DMS153 (cell line): Measurements from ENCODE around the gene CRAMP1.

Experiments
- DNase-seq: peaks from one replicate; lab custom pipeline; 2025; lab: John Stamatoyannopoulos, UW

Gene CRAMP1

GRCh38 chr16:1657841-1658240 lies 45.7 kb downstream of the CRAMP1 start:
- no peak for DNase-seq

- DNase-seq = no peak
Observed at GRCh38 chr16:1659031-1659430, 46.9 kb downstream of the CRAMP1 start.

- DNase-seq = no peak
Observed at GRCh38 chr16:1661826-1662225, 49.7 kb downstream of the CRAMP1 start.

GRCh38 chr16:1662543-1662942 lies 50.4 kb downstream of the CRAMP1 start:
- DNase-seq = no peak

GRCh38 chr16:1665829-1666228 lies 53.7 kb downstream of the CRAMP1 start:
- no peak for DNase-seq

- no peak for DNase-seq
Observed at GRCh38 chr16:1666316-1666715, 54.2 kb downstream of the CRAMP1 start.

GRCh38 chr16:1667271-1667670 lies 55.1 kb downstream of the CRAMP1 start:
- DNase-seq = no peak

- DNase-seq = no peak
Observed at GRCh38 chr16:1667916-1668315, 55.8 kb downstream of the CRAMP1 start.

GRCh38 chr16:1668612-1669319 lies 56.6 kb downstream of the CRAMP1 start:
- no peak for DNase-seq

- DNase-seq = no peak
Observed at GRCh38 chr16:1669698-1670097, 57.5 kb downstream of the CRAMP1 start.

- DNase-seq = no peak
Observed at GRCh38 chr16:1670371-1670770, 58.2 kb downstream of the CRAMP1 start.

GRCh38 chr16:1670866-1671265 lies 58.7 kb downstream of the CRAMP1 start:
- DNase-seq = no peak

GRCh38 chr16:1673424-1674151 lies 61.4 kb downstream of the CRAMP1 start:
- no peak for DNase-seq

- DNase-seq = no peak
Observed at GRCh38 chr16:1674306-1674705, 62.1 kb downstream of the CRAMP1 start.

GRCh38 chr16:1674751-1675664 lies 62.8 kb downstream of the CRAMP1 start:
- DNase-seq = no peak

GRCh38 chr16:1676661-1677060 lies 64.5 kb downstream of the CRAMP1 start:
- no peak for DNase-seq

- DNase-seq = no peak
Observed at GRCh38 chr16:1677339-1677738, 65.2 kb downstream of the CRAMP1 start.

GRCh38 chr16:1677942-1678499 lies 65.9 kb downstream of the CRAMP1 start, which contains the start of gene JPT2:
Gene JPT2, plus strand, starts transcription at chr16:1678279. Its CDS starts 34 bp downstream, at chr16:1678313.
- peak; percentile 96 for DNase-seq

GRCh38 chr16:1678500-1679098 lies 66.4 kb downstream of the CRAMP1 start:
- no peak for DNase-seq

- no peak for DNase-seq
Observed at GRCh38 chr16:1680361-1680760, 68.2 kb downstream of the CRAMP1 start.

- no peak for DNase-seq
Observed at GRCh38 chr16:1681032-1681431, 68.9 kb downstream of the CRAMP1 start.
